MCF 10A (cell line): ENCODE results near the gene TTK. TPM values are rescaled to one million over a fixed set of nuclear protein-coding genes. Genes with fewer than 3 reads are reported as not detected.

ENCODE experiments used
- BruUV-seq: library from RNA; stranded (reverse); fragments of 400-500 nt; replicated peaks from 2 replicates; lab custom pipeline; 2021; lab: Mats Ljungman, UMichigan
- CTCF ChIA-PET: fragments of 300-600 bp; sonication (Branson Sonifier 250); formaldehyde crosslinking; extraction: SDS; loops from one replicate; lab custom pipeline; 2021; ENCODE audit warnings: antibody characterized with exemption, inconsistent platforms; lab: Yijun Ruan, JAX
- POLR2A ChIA-PET: fragments of 300-600, 350-650 bp; sonication (Branson Sonifier 250); formaldehyde crosslinking; extraction: SDS; loops from one replicate; lab custom pipeline; 2020; ENCODE audit warnings: antibody characterized with exemption, inconsistent platforms; lab: Yijun Ruan, JAX
- DNase-seq: peaks from one replicate; pipeline ENCODE4 v3.0.0-alpha.2; 2018; ENCODE audit not compliant: unreplicated experiment
- H3K27ac Mint-ChIP-seq: one replicate; pipeline ENCODE4 v1.8.0; 2022; ENCODE audit warnings: mild to moderate bottlenecking, low read depth, mixed read lengths; ENCODE audit not compliant: unreplicated experiment
- H3K27me3 Mint-ChIP-seq: one replicate; pipeline ENCODE4 v1.8.0; 2022; ENCODE audit warnings: mixed read lengths; ENCODE audit not compliant: insufficient read depth, unreplicated experiment
- H3K36me3 Mint-ChIP-seq: one replicate; pipeline ENCODE4 v1.8.0; 2022; ENCODE audit warnings: mild to moderate bottlenecking, moderate library complexity, mixed read lengths; ENCODE audit not compliant: insufficient read depth, unreplicated experiment
- H3K4me1 Mint-ChIP-seq: one replicate; pipeline ENCODE4 v1.8.0; 2022; ENCODE audit warnings: mixed read lengths; ENCODE audit not compliant: insufficient read depth, unreplicated experiment
- H3K4me3 Mint-ChIP-seq: one replicate; pipeline ENCODE4 v1.8.0; 2022; ENCODE audit warnings: mild to moderate bottlenecking, moderate library complexity, mixed read lengths; ENCODE audit not compliant: unreplicated experiment
- H3K9me3 Mint-ChIP-seq: one replicate; pipeline ENCODE4 v1.8.0; 2022; ENCODE audit warnings: mixed read lengths; ENCODE audit not compliant: unreplicated experiment
- intact Hi-C: fragments of 100-400 bp; cut with micrococcal nuclease; formaldehyde crosslinking; loops from 2 replicates; pipeline ENCODE4 v1.14.1; 2022
- total RNA-seq: library from RNA; stranded (reverse); gene quantifications from 2 replicates; pipeline ENCODE4 v1.2.3, GENCODE V29; 2022
- TF ChIP-seq, protein P1 (sequence below): fragments of 200-600 bp; IDR thresholded peaks from one replicate; pipeline ENCODE4 v1.8.0; 2022; ENCODE audit warnings: antibody characterized with exemption, mild to moderate bottlenecking; ENCODE audit not compliant: unreplicated experiment

TTK gene
- total RNA-seq, 1 experiment from 2014 or later: 19.1 TPM

DNA sequence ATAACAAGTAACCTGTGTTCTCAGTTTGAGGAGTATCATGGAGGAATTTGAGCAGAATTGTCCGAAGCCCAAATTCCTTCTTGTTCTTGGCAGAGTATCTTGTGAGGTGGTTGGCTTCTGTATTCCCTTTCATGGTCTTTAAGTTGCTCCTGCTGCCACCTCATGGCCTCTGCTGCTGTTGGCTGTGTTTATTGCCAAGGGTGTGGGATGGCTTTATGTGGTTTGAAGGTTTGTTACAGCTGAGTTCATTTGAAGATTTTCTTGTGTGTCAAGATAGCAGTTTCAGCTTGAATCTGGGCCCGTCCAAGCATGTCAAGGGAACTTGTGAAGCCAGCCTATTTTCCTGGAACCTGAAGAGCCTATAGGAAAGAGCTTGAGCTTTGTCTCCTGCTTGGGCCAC is 20.2 kb upstream of the TTK start:
- H3K27me3 Mint-ChIP-seq: no peaks in the 10 kb centered on the region
- no TSS peak for BruUV-seq
- H3K4me3 Mint-ChIP-seq: no peak overlapping the region
- POLR2A ChIA-PET: interaction anchor here (0.9 kb wide), 2 partner anchors 18 to 38 kb away, joined by 3 to 4 read pairs; no protein-coding TSS in a partner anchor
- CTCF ChIA-PET: interaction anchor here (0.7 to 4.4 kb wide), 5 partner anchors 35 to 206 kb away, joined by 3 to 15 read pairs (median 4); no protein-coding TSS in a partner anchor
- no peak overlapping the region for H3K27ac Mint-ChIP-seq
- H3K36me3 Mint-ChIP-seq: no peaks in the 10 kb centered on the region
- TF ChIP-seq, protein P1, sequence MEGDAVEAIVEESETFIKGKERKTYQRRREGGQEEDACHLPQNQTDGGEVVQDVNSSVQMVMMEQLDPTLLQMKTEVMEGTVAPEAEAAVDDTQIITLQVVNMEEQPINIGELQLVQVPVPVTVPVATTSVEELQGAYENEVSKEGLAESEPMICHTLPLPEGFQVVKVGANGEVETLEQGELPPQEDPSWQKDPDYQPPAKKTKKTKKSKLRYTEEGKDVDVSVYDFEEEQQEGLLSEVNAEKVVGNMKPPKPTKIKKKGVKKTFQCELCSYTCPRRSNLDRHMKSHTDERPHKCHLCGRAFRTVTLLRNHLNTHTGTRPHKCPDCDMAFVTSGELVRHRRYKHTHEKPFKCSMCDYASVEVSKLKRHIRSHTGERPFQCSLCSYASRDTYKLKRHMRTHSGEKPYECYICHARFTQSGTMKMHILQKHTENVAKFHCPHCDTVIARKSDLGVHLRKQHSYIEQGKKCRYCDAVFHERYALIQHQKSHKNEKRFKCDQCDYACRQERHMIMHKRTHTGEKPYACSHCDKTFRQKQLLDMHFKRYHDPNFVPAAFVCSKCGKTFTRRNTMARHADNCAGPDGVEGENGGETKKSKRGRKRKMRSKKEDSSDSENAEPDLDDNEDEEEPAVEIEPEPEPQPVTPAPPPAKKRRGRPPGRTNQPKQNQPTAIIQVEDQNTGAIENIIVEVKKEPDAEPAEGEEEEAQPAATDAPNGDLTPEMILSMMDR: no peak
- H3K4me1 Mint-ChIP-seq: no peaks in the 10 kb centered on the region
- peak; percentile 26 for DNase-seq
- no peaks in the 10 kb centered on the region for H3K9me3 Mint-ChIP-seq
- intact Hi-C loops: loop anchor here (1.0 kb wide), 1 partner anchor 35 kb away; no protein-coding TSS in a partner anchor

GRCh38 chr6:79985128-79985527 is 19.3 kb upstream of the TTK start:
- Mint-ChIP-seq H3K27me3 (no peaks in the 10 kb centered on the region), H3K4me1 (no peaks in the 10 kb centered on the region), H3K27ac (no peak overlapping the region), H3K9me3 (no peaks in the 10 kb centered on the region), H3K36me3 (no peaks in the 10 kb centered on the region), H3K4me3 (no peak overlapping the region)
- no peak for DNase-seq
- CTCF ChIA-PET: interaction anchor here (4.4 kb wide), 1 partner anchor 36 kb away, joined by 15 read pairs; no protein-coding TSS in a partner anchor
- intact Hi-C loops: no loop called here
- TF ChIP-seq, protein P1: no peak
- POLR2A ChIA-PET: no interaction called here
- no TSS peak for BruUV-seq

GRCh38 chr6:79989641-79990040 is 14.8 kb upstream of the TTK start:
- ChIA-PET CTCF (interaction anchor here (1.1 kb wide), 1 partner anchor 58 kb away, joined by 3 read pairs; no protein-coding TSS in a partner anchor), POLR2A (interaction anchor here (0.6 to 1.0 kb wide), 2 partner anchors 12 to 184 kb away, joined by 3 to 4 read pairs; no protein-coding TSS in a partner anchor)
- intact Hi-C loops: no loop called here
- H3K36me3 Mint-ChIP-seq: no peaks in the 10 kb centered on the region
- BruUV-seq: no TSS peak
- no peak overlapping the region for H3K4me3 Mint-ChIP-seq
- no peaks in the 10 kb centered on the region for H3K27me3 Mint-ChIP-seq
- TF ChIP-seq, protein P1: no peak
- no peak overlapping the region for H3K27ac Mint-ChIP-seq
- H3K9me3 Mint-ChIP-seq: no peaks in the 10 kb centered on the region
- no peak for DNase-seq
- H3K4me1 Mint-ChIP-seq: no peaks in the 10 kb centered on the region

GRCh38 chr6:79993012-79993910 is 11.2 kb upstream of the TTK start:
- Mint-ChIP-seq H3K27me3 (no peaks in the 10 kb centered on the region), H3K4me1 (no peaks in the 10 kb centered on the region), H3K27ac (no peak overlapping the region), H3K36me3 (no peaks in the 10 kb centered on the region), H3K9me3 (no peaks in the 10 kb centered on the region), H3K4me3 (no peak overlapping the region)
- POLR2A ChIA-PET: no interaction called here
- TF ChIP-seq, protein P1: no peak
- no TSS peak for BruUV-seq
- intact Hi-C loops: no loop called here
- CTCF ChIA-PET: interaction anchor here (0.6 kb wide), 1 partner anchor 86 kb away, joined by 3 read pairs; no protein-coding TSS in a partner anchor
- no peak for DNase-seq
